ENCODE measurements around the gene MTMR1. TPM values are rescaled to one million over a fixed set of nuclear protein-coding genes. Genes with fewer than 3 reads are reported as not detected.

MTMR1 gene
- total RNA-seq, 2 experiments from 2014 or later: 33.6 to 34.4 TPM

DNA sequence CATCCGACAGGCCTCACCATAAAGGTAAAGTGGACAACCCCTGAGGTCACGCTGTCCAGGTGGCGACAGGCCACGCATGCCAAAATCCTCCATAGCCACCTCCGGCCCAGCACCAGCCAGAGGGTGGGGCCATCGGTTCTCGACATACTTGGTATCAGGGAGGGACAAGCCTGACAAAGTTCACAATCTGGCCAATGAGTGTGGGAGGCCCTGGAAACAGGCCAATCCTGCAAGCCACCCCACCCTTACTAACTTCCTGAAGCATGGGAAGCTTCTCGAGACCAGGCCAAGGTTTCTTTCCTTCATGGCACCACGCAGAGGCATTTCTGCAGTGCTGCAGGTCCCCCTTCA, 73.8 kb downstream of the MTMR1 start:
- Mint-ChIP-seq H3K27ac (no peak overlapping the region), H3K27me3 (no peaks in the 10 kb centered on the region), H3K9me3 (no peaks in the 10 kb centered on the region), H3K4me3 (no peak overlapping the region), H3K36me3 (ENCODE audit: low read depth) (peaks cover 8% of the 10 kb centered on the region), H3K4me1 (ENCODE audit: low read depth) (no peaks in the 10 kb centered on the region)
- DNase-seq (no peak), ATAC-seq (ENCODE audit: poor library complexity) (no peak)
- TF ChIP-seq, protein P1, sequence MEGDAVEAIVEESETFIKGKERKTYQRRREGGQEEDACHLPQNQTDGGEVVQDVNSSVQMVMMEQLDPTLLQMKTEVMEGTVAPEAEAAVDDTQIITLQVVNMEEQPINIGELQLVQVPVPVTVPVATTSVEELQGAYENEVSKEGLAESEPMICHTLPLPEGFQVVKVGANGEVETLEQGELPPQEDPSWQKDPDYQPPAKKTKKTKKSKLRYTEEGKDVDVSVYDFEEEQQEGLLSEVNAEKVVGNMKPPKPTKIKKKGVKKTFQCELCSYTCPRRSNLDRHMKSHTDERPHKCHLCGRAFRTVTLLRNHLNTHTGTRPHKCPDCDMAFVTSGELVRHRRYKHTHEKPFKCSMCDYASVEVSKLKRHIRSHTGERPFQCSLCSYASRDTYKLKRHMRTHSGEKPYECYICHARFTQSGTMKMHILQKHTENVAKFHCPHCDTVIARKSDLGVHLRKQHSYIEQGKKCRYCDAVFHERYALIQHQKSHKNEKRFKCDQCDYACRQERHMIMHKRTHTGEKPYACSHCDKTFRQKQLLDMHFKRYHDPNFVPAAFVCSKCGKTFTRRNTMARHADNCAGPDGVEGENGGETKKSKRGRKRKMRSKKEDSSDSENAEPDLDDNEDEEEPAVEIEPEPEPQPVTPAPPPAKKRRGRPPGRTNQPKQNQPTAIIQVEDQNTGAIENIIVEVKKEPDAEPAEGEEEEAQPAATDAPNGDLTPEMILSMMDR (IDR thresholded peaks at IDR 0.05): no peak
- Histone ChIP-seq H3K27me3 (ENCODE audit: control insufficient read depth in 1 of 2, insufficient read depth in 2 of 2, low read length in 2 of 2) (no peaks in the 10 kb centered on the region), H3K27ac (ENCODE audit: low read depth in 1 of 2, low read length in 2 of 2) (no peak overlapping the region), H3K36me3 (ENCODE audit: insufficient read depth, low read length) (peaks cover 7% of the 10 kb centered on the region), H3K4me3 (ENCODE audit: low read length) (no peak overlapping the region), H3K9me3 (ENCODE audit: control insufficient read depth in 1 of 2, insufficient read depth in 1 of 2, low read length in 2 of 2) (no peaks in the 10 kb centered on the region), H3K4me1 (ENCODE audit: insufficient read depth, low read length) (peaks cover 5% of the 10 kb centered on the region)
- POLR2A ChIA-PET: no interaction called here
- intact Hi-C loops (cut with DNase I, micrococcal nuclease): no loop called here
- CTCF ChIA-PET: no interaction called here

DNA sequence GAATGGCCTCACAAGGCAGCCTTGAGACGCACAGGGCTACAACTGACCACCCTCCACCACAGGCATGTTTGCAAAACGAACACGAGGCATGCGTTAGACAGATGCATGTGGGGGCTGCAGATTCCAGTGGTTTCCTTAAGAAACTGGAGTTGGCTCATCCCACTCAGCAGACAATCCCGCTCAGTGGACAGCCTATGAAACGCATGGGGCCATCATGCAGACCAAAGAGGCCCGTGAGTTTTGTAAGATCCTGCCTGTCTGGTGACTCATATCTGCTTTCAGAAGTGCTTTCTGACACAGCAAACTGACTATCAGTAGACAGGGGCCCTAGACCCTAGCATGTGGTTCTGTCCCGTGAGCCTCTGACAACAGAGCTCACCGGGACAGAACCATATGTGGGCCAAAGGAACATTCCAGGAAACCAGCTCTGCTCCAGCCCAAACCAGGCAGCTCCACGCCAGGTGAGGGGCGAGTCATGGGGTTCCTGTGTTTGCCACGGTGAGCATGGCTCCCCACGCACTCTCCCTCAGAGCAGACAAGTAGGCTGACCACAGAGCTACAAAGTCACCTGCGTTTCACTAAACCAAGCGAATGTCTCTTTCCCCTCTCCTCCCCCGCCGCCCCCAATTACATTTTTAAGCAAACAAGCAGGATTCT, 74.4 kb downstream of the MTMR1 start:
- Histone ChIP-seq H3K4me1 (ENCODE audit: insufficient read depth, low read length) (peaks cover 9% of the 10 kb centered on the region), H3K36me3 (ENCODE audit: insufficient read depth, low read length) (peaks cover 1% of the 10 kb centered on the region), H3K4me3 (ENCODE audit: low read length) (no peak overlapping the region), H3K9me3 (ENCODE audit: control insufficient read depth in 1 of 2, insufficient read depth in 1 of 2, low read length in 2 of 2) (no peaks in the 10 kb centered on the region), H3K27ac (ENCODE audit: low read depth in 1 of 2, low read length in 2 of 2) (no peak overlapping the region), H3K27me3 (ENCODE audit: control insufficient read depth in 1 of 2, insufficient read depth in 2 of 2, low read length in 2 of 2) (no peaks in the 10 kb centered on the region)
- no peaks in the 10 kb centered on the region for H3K9me3 Mint-ChIP-seq
- no peak overlapping the region for H3K27ac Mint-ChIP-seq
- ChIA-PET CTCF (no interaction called here), POLR2A (no interaction called here)
- H3K36me3 Mint-ChIP-seq (ENCODE audit: low read depth): peaks cover 6% of the 10 kb centered on the region
- ATAC-seq (ENCODE audit: poor library complexity): no peak
- no peaks in the 10 kb centered on the region for H3K27me3 Mint-ChIP-seq
- intact Hi-C loops (cut with DNase I, micrococcal nuclease): no loop called here
- TF ChIP-seq, protein P1 (IDR thresholded peaks at IDR 0.05): no peak
- no peaks in the 10 kb centered on the region for H3K4me1 Mint-ChIP-seq (ENCODE audit: low read depth)
- H3K4me3 Mint-ChIP-seq: no peak overlapping the region
- peak in 1 of 14 experiments; percentile 7 for DNase-seq

DNA sequence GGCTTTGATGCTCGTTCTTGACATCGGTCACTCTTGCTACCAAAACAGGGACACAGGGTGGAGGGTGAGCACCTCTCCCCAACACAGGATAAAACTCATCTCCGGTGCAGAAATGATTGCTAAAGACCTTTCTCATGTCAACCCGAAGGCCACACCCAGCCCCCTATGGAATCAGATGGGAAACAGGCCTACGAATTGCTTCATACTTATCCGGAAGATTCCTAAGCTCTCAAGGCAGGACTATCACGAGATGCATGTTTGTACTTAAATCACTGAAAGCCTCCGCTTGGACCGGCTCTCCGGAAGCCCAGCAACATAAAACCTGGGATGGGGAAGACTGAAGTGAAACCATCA, 74.9 kb downstream of the MTMR1 start:
- ATAC-seq (ENCODE audit: poor library complexity) (no peak), DNase-seq (no peak)
- intact Hi-C loops (cut with DNase I, micrococcal nuclease): no loop called here
- Histone ChIP-seq H3K27ac (ENCODE audit: low read depth in 1 of 2, low read length in 2 of 2) (no peak overlapping the region), H3K4me3 (ENCODE audit: low read length) (no peak overlapping the region), H3K4me1 (ENCODE audit: insufficient read depth, low read length) (peaks cover 9% of the 10 kb centered on the region), H3K36me3 (ENCODE audit: insufficient read depth, low read length) (no peaks in the 10 kb centered on the region), H3K27me3 (ENCODE audit: control insufficient read depth in 1 of 2, insufficient read depth in 2 of 2, low read length in 2 of 2) (no peaks in the 10 kb centered on the region), H3K9me3 (ENCODE audit: control insufficient read depth in 1 of 2, insufficient read depth in 1 of 2, low read length in 2 of 2) (no peaks in the 10 kb centered on the region)
- Mint-ChIP-seq H3K36me3 (ENCODE audit: low read depth) (peaks cover 1% of the 10 kb centered on the region), H3K27ac (no peak overlapping the region), H3K27me3 (no peaks in the 10 kb centered on the region), H3K9me3 (no peaks in the 10 kb centered on the region), H3K4me1 (ENCODE audit: low read depth) (no peaks in the 10 kb centered on the region), H3K4me3 (no peak overlapping the region)
- POLR2A ChIA-PET: no interaction called here
- CTCF ChIA-PET: no interaction called here
- TF ChIP-seq, protein P1 (IDR thresholded peaks at IDR 0.05): no peak

Data from CD4-positive, alpha-beta T cell (primary cell).